NT2/D1 (cell line): ENCODE data around the gene LCP2.

Experiments
- DNase-seq: peaks from one replicate; pipeline ENCODE4 v3.0.0-alpha.2; 2011; ENCODE audit warnings: low read depth, low spot score
- H3K27me3 ChIP-seq: 2 replicates; pipeline ENCODE4 v1.6.0; 2011; ENCODE audit warnings: mild to moderate bottlenecking; ENCODE audit not compliant: insufficient read length, insufficient read depth
- H3K36me3 ChIP-seq: 2 replicates; pipeline ENCODE4 v1.6.1; 2011; ENCODE audit warnings: mild to moderate bottlenecking, low read length, mixed read lengths; ENCODE audit not compliant: insufficient read depth, insufficient read length
- H3K4me1 ChIP-seq: 2 replicates; pipeline ENCODE4 v1.5.1; 2011; ENCODE audit not compliant: insufficient read depth, insufficient read length
- H3K4me3 ChIP-seq: 2 replicates; pipeline ENCODE4 v1.5.1; 2011; ENCODE audit warnings: low read depth; ENCODE audit not compliant: insufficient read length
- H3K9ac ChIP-seq: 2 replicates; pipeline ENCODE4 v1.6.0; 2011; ENCODE audit warnings: low read depth; ENCODE audit not compliant: insufficient read length
- H3K9me3 ChIP-seq: 2 replicates; pipeline ENCODE4 v1.5.1; 2011; ENCODE audit warnings: mild to moderate bottlenecking, low read length; ENCODE audit not compliant: insufficient read depth
- SUZ12 ChIP-seq: IDR thresholded peaks from 2 replicates; pipeline ENCODE4 v1.6.1; 2011; ENCODE audit not compliant: insufficient read length, insufficient read depth; ENCODE audit errors: extremely low read depth
- YY1 ChIP-seq: IDR thresholded peaks from 2 replicates; pipeline ENCODE4 v1.6.1; 2011; ENCODE audit not compliant: insufficient read length, insufficient read depth
- ZNF274 ChIP-seq: IDR thresholded peaks from 2 replicates; pipeline ENCODE4 v1.6.1; 2011; ENCODE audit warnings: mild to moderate bottlenecking, low read depth, low read length

Gene LCP2

GRCh38 chr5:170314541-170315095 lies 17.0 kb upstream of the LCP2 start:
- Histone ChIP-seq H3K9me3 (no peaks in the 10 kb centered on the region), H3K36me3 (no peaks in the 10 kb centered on the region), H3K27me3 (no peaks in the 10 kb centered on the region), H3K4me1 (peaks cover 3% of the 10 kb centered on the region), H3K9ac (no peak overlapping the region), H3K4me3 (no peak overlapping the region)
- TF ChIP-seq ZNF274 = no peak
- TF ChIP-seq SUZ12 = no peak
- TF ChIP-seq YY1 = no peak
- DNase-seq = no peak

- Histone ChIP-seq H3K27me3 (no peaks in the 10 kb centered on the region), H3K9me3 (no peaks in the 10 kb centered on the region), H3K4me3 (no peak overlapping the region), H3K9ac (no peak overlapping the region), H3K36me3 (no peaks in the 10 kb centered on the region), H3K4me1 (peaks cover 3% of the 10 kb centered on the region)
- DNase-seq = no peak
- TF ChIP-seq SUZ12 = no peak
- no peak for TF ChIP-seq ZNF274
- TF ChIP-seq YY1 = no peak
Measured at GRCh38 chr5:170313816-170314215, 16.2 kb upstream of the LCP2 start.

- DNase-seq = no peak
- Histone ChIP-seq H3K4me3 (no peak overlapping the region), H3K9ac (no peak overlapping the region), H3K27me3 (no peaks in the 10 kb centered on the region), H3K36me3 (no peaks in the 10 kb centered on the region), H3K9me3 (no peaks in the 10 kb centered on the region), H3K4me1 (peaks cover 3% of the 10 kb centered on the region)
- TF ChIP-seq ZNF274 (no peak), YY1 (no peak), SUZ12 (no peak)
Measured at GRCh38 chr5:170313344-170313743, 15.8 kb upstream of the LCP2 start.

GRCh38 chr5:170312666-170313065 lies 15.1 kb upstream of the LCP2 start:
- no peak overlapping the region for H3K9ac ChIP-seq
- no peaks in the 10 kb centered on the region for H3K27me3 ChIP-seq
- peaks cover 4% of the 10 kb centered on the region for H3K4me1 ChIP-seq
- H3K9me3 ChIP-seq = no peaks in the 10 kb centered on the region
- DNase-seq = no peak
- no peak overlapping the region for H3K4me3 ChIP-seq
- TF ChIP-seq YY1 = no peak
- no peak for TF ChIP-seq ZNF274
- TF ChIP-seq SUZ12 = no peak
- H3K36me3 ChIP-seq = no peaks in the 10 kb centered on the region

- H3K9ac ChIP-seq = no peak overlapping the region
- H3K4me1 ChIP-seq = peaks cover 7% of the 10 kb centered on the region
- no peak for DNase-seq
- H3K27me3 ChIP-seq = no peaks in the 10 kb centered on the region
- TF ChIP-seq SUZ12 = no peak
- no peak for TF ChIP-seq ZNF274
- no peak for TF ChIP-seq YY1
- H3K9me3 ChIP-seq = no peaks in the 10 kb centered on the region
- H3K4me3 ChIP-seq = no peak overlapping the region
- no peaks in the 10 kb centered on the region for H3K36me3 ChIP-seq
Measured at GRCh38 chr5:170312301-170312595, 14.7 kb upstream of the LCP2 start.

GRCh38 chr5:170311511-170312300 lies 14.1 kb upstream of the LCP2 start:
- DNase-seq = no peak
- Histone ChIP-seq H3K27me3 (no peaks in the 10 kb centered on the region), H3K9me3 (no peaks in the 10 kb centered on the region), H3K4me1 (peaks cover 7% of the 10 kb centered on the region), H3K4me3 (no peak overlapping the region), H3K36me3 (no peaks in the 10 kb centered on the region), H3K9ac (no peak overlapping the region)
- TF ChIP-seq ZNF274 = no peak
- TF ChIP-seq YY1 = no peak
- no peak for TF ChIP-seq SUZ12

- H3K36me3 ChIP-seq = no peaks in the 10 kb centered on the region
- no peaks in the 10 kb centered on the region for H3K27me3 ChIP-seq
- peaks cover 6% of the 10 kb centered on the region for H3K4me1 ChIP-seq
- no peak for TF ChIP-seq ZNF274
- no peak for TF ChIP-seq YY1
- no peak for TF ChIP-seq SUZ12
- H3K9ac ChIP-seq = no peak overlapping the region
- DNase-seq = no peak
- no peak overlapping the region for H3K4me3 ChIP-seq
- no peaks in the 10 kb centered on the region for H3K9me3 ChIP-seq
Measured at GRCh38 chr5:170310256-170310926, 12.8 kb upstream of the LCP2 start.
